HepG2 (cell line): Measurements from ENCODE around the gene ABCF1. TPM values are rescaled to one million over a fixed set of nuclear protein-coding genes. Genes with fewer than 3 reads are reported as not detected.
A peak's percentile ranks its signal among the peaks of the same experiment; 100 is the strongest.

Experiments
- CREB1 ChIP-seq, 2 experiments: fragments of 450-650 bp in 1 of 2; IDR thresholded peaks; 2 replicates each; pipeline ENCODE4 v1.6.1; 2016 to 2017; ENCODE audit warnings: control low read depth in 1 of 2, mild to moderate bottlenecking in 1 of 2, missing compliant biosample characterization in 1 of 2, missing genetic modification characterization in 1 of 2
- EHMT2 ChIP-seq: fragments of 200-600 bp; sonication (generic); IDR thresholded peaks from 2 replicates; pipeline ENCODE4 v1.7.0; 2017; ENCODE audit warnings: antibody characterized with exemption, low read depth, low read length, borderline replicate concordance
- FOXP1 ChIP-seq, 2 experiments: fragments of 450-650 bp in 1 of 2; IDR thresholded peaks; 2 replicates each; pipeline ENCODE4 v1.6.1; 2017 to 2018; ENCODE audit warnings: antibody characterized with exemption in 1 of 2
- ISX ChIP-seq: sonication (generic); formaldehyde crosslinking; conservative IDR thresholded peaks from 2 replicates; pipeline ENCODE4 v1.5.0; 2020; ENCODE audit warnings: missing genetic modification reagents
- PITX1 ChIP-seq: sonication (generic); formaldehyde crosslinking; IDR thresholded peaks from 2 replicates; pipeline ENCODE4 v1.5.1; 2020; ENCODE audit warnings: mild to moderate bottlenecking, missing genetic modification reagents
- RBFOX2 ChIP-seq: fragments of 200-400 bp; formaldehyde crosslinking; IDR thresholded peaks from 2 replicates; pipeline ENCODE4 v1.6.1; 2017; ENCODE audit warnings: low read depth, mild to moderate bottlenecking, low read length
- RNF2 ChIP-seq: fragments of 450-650 bp; conservative IDR thresholded peaks from 2 replicates; pipeline ENCODE4 v1.6.1; 2016; ENCODE audit warnings: low read depth
- SP2 ChIP-seq: sonication (generic); formaldehyde crosslinking; IDR thresholded peaks from 2 replicates; pipeline ENCODE4 v1.5.1; 2020; ENCODE audit warnings: mild to moderate bottlenecking, missing genetic modification reagents
- SSRP1 ChIP-seq: IDR thresholded peaks from 2 replicates; pipeline ENCODE4 v1.6.1; 2016; ENCODE audit warnings: control low read depth
- ZNF10 ChIP-seq: sonication (generic); formaldehyde crosslinking; IDR thresholded peaks from 2 replicates; pipeline ENCODE4 v1.4.0; 2020; ENCODE audit warnings: mild to moderate bottlenecking, low read depth, missing genetic modification reagents, borderline replicate concordance
- ZNF562 ChIP-seq: sonication (generic); formaldehyde crosslinking; IDR thresholded peaks from 2 replicates; pipeline ENCODE4 v1.8.0; 2022; ENCODE audit warnings: missing genetic modification reagents, borderline replicate concordance
- ZNF589 ChIP-seq: sonication (generic); formaldehyde crosslinking; conservative IDR thresholded peaks from 2 replicates; pipeline ENCODE4 v1.8.0; 2022; ENCODE audit warnings: mild to moderate bottlenecking, moderate library complexity, missing genetic modification reagents
- ZNF720 ChIP-seq: sonication (generic); formaldehyde crosslinking; IDR thresholded peaks from 2 replicates; pipeline ENCODE4 v1.4.0; 2020; ENCODE audit warnings: missing genetic modification reagents
- ZNF749 ChIP-seq: sonication (generic); formaldehyde crosslinking; IDR thresholded peaks from 2 replicates; pipeline ENCODE4 v1.8.0; 2022; ENCODE audit warnings: mild to moderate bottlenecking, missing genetic modification reagents, moderate library complexity, borderline replicate concordance
- ZNF850 ChIP-seq: sonication (generic); formaldehyde crosslinking; conservative IDR thresholded peaks from 2 replicates; pipeline ENCODE4 v1.9.0; 2021; ENCODE audit warnings: mild to moderate bottlenecking, missing genetic modification reagents
- ZSCAN22 ChIP-seq: sonication (generic); formaldehyde crosslinking; IDR thresholded peaks from 2 replicates; pipeline ENCODE4 v1.4.0; 2020; ENCODE audit warnings: mild to moderate bottlenecking, missing genetic modification reagents
- ZSCAN25 ChIP-seq: sonication (generic); formaldehyde crosslinking; IDR thresholded peaks from 2 replicates; pipeline ENCODE4 v1.8.0; 2022; ENCODE audit warnings: mild to moderate bottlenecking, missing genetic modification reagents
- polyA plus RNA-seq, 8 experiments: library from polyadenylated mRNA; depleted of rRNA in 3 of 8; stranded (reverse) in 7 of 8; unstranded in 1 of 8; fragments of >200 nt; fragmentation: Illumina TruSeq in 4 of 8; extraction: Trizol in 4 of 8; gene quantifications; 2 replicates each; pipeline versions ENCODE4 v1.2.1 to v1.2.3, GENCODE V29; 2011 to 2016; ENCODE audit warnings: low read depth in 4 of 8, missing spikeins in 1 of 8, mixed read lengths in 1 of 8; ENCODE audit not compliant: insufficient read depth in 1 of 8
- total RNA-seq, 5 experiments: library from RNA; depleted of rRNA; stranded (reverse); fragments of >200 nt; fragmentation: Illumina TruSeq; extraction: Trizol; gene quantifications; 2 replicates each; pipeline ENCODE4 v1.2.3, GENCODE V29; 2016; ENCODE audit warnings: low read depth in 1 of 5
- TF ChIP-seq, protein P1 (sequence below): sonication (generic); formaldehyde crosslinking; IDR thresholded peaks from 2 replicates; pipeline ENCODE4 v1.8.1; 2022; ENCODE audit warnings: low read depth, mild to moderate bottlenecking, missing genetic modification reagents
- TF ChIP-seq, protein P2 (sequence below): sonication (generic); formaldehyde crosslinking; IDR thresholded peaks from 2 replicates; pipeline ENCODE4 v1.8.0; 2022; ENCODE audit warnings: missing genetic modification reagents, mild to moderate bottlenecking, inconsistent platforms, borderline replicate concordance
- TF ChIP-seq, protein P3 (sequence below): sonication (generic); formaldehyde crosslinking; IDR thresholded peaks from 2 replicates; pipeline ENCODE4 v1.8.1; 2022; ENCODE audit warnings: mild to moderate bottlenecking, missing genetic modification reagents
- TF ChIP-seq, protein P4 (sequence below): IDR thresholded peaks from 2 replicates; pipeline ENCODE4 v1.6.1; 2018; ENCODE audit warnings: missing genetic modification reagents
- TF ChIP-seq, protein P5 (sequence below): sonication (generic); formaldehyde crosslinking; IDR thresholded peaks from 2 replicates; pipeline ENCODE4 v1.8.1; 2023; ENCODE audit warnings: mild to moderate bottlenecking, moderate library complexity, missing genetic modification reagents

Gene ABCF1
- total and polyA plus RNA-seq, 2 of the 13 experiments (the other 11 are each of a cell fraction or from before 2014, with no cell fraction given) = 25.4 to 98.9 TPM

DNA sequence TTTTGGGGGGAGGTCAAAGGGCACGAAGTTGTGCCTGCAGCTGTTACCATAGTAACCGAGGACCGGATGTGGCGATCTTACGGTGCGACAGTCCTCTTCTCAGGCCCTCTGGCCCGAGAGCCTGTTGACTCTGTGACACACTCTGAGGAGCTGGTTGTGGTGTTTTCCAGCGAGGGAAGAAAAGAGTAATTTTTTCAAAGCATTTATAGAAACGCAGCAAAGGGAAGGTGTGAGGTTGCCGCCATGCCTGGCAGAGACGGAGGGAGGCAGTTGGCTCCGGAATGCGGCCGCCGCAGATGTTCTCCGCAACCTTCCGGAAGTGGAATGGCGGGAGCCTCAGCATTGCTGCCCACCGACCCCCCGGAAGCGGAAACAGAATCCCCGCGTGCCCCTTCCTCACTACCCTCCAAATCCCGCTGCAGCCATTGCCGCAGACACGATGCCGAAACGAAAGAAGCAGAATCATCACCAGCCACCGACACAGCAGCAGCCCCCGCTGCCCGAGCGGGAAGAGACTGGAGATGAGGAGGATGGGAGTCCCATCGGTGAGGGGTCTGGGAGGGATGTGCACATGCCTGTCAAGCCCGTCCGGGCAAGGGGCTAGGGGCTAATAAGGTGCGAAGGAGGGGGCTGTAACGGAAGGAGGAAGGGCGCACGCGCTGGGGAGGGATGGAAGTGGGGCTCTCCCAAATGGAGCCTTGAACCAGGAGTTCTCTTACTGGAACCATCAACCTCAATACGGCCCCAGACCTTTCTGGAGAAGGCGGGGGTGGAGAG is 14.1 kb upstream of the ABCF1 start, which contains the start of gene PRR3 (continued):
- TF ChIP-seq, protein P1, sequence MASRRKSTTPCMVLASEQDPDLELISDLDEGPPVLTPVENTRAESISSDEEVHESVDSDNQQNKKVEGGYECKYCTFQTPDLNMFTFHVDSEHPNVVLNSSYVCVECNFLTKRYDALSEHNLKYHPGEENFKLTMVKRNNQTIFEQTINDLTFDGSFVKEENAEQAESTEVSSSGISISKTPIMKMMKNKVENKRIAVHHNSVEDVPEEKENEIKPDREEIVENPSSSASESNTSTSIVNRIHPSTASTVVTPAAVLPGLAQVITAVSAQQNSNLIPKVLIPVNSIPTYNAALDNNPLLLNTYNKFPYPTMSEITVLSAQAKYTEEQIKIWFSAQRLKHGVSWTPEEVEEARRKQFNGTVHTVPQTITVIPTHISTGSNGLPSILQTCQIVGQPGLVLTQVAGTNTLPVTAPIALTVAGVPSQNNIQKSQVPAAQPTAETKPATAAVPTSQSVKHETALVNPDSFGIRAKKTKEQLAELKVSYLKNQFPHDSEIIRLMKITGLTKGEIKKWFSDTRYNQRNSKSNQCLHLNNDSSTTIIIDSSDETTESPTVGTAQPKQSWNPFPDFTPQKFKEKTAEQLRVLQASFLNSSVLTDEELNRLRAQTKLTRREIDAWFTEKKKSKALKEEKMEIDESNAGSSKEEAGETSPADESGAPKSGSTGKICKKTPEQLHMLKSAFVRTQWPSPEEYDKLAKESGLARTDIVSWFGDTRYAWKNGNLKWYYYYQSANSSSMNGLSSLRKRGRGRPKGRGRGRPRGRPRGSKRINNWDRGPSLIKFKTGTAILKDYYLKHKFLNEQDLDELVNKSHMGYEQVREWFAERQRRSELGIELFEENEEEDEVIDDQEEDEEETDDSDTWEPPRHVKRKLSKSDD (CRISPR knock-in tag) = peak; percentile 88; the same call in 1 of the 2 replicates
- TF ChIP-seq RBFOX2 = peak; percentile 78
- TF ChIP-seq, protein P2, sequence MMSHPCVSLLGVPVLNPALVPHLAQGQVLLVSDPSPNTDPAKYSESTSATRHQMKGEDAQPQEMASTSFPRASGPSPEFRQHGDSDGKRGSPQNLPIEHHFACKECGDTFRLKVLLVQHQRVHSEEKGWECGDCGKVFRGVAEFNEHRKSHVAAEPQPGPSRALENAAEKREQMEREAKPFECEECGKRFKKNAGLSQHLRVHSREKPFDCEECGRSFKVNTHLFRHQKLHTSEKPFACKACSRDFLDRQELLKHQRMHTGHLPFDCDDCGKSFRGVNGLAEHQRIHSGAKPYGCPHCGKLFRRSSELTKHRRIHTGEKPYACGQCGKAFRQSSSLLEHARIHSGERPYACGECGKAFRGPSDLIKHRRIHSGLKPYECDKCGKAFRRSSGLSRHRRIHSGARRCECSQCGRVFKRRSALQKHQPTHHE (CRISPR knock-in tag) = 0 out of 2 replicates have a peak, but pooled peaks have one; percentile 42
- no peak for TF ChIP-seq ZNF10 (CRISPR knock-in tag)
- TF ChIP-seq RNF2 = peak; percentile 99
- TF ChIP-seq ZNF749 (CRISPR knock-in tag) = peak; percentile 70; the same call in 1 of the 2 replicates
- TF ChIP-seq ZSCAN25 (CRISPR knock-in tag) = peak; percentile 57; the same call in 1 of the 2 replicates
- TF ChIP-seq, protein P3, sequence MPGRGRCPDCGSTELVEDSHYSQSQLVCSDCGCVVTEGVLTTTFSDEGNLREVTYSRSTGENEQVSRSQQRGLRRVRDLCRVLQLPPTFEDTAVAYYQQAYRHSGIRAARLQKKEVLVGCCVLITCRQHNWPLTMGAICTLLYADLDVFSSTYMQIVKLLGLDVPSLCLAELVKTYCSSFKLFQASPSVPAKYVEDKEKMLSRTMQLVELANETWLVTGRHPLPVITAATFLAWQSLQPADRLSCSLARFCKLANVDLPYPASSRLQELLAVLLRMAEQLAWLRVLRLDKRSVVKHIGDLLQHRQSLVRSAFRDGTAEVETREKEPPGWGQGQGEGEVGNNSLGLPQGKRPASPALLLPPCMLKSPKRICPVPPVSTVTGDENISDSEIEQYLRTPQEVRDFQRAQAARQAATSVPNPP (CRISPR knock-in tag) = peak; percentile 94; the same call in 1 of the 2 replicates
- peak; percentile 79 for TF ChIP-seq SP2
- peak; percentile 85 for TF ChIP-seq ZNF562 (CRISPR knock-in tag)
- TF ChIP-seq EHMT2 = no peak; the same call in 1 of the 2 replicates
- TF ChIP-seq CREB1 (IDR thresholded peaks at IDR 0.05) = peak; percentile 92
- peak; percentile 97 for TF ChIP-seq CREB1 (CRISPR knock-in tag; IDR thresholded peaks at IDR 0.05)
- peak; percentile 79 for TF ChIP-seq PITX1 (CRISPR knock-in tag)
- TF ChIP-seq, protein P4, sequence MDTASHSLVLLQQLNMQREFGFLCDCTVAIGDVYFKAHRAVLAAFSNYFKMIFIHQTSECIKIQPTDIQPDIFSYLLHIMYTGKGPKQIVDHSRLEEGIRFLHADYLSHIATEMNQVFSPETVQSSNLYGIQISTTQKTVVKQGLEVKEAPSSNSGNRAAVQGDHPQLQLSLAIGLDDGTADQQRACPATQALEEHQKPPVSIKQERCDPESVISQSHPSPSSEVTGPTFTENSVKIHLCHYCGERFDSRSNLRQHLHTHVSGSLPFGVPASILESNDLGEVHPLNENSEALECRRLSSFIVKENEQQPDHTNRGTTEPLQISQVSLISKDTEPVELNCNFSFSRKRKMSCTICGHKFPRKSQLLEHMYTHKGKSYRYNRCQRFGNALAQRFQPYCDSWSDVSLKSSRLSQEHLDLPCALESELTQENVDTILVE (CRISPR knock-in tag) = no peak
- peak; percentile 89; the same call in 1 of the 2 replicates for TF ChIP-seq ZNF589 (CRISPR knock-in tag)
- TF ChIP-seq ZNF720 (CRISPR knock-in tag) = peak; percentile 45; the same call in 1 of the 2 replicates
- TF ChIP-seq ISX (CRISPR knock-in tag) = no peak
- no peak for TF ChIP-seq SSRP1 (CRISPR knock-in tag)
- TF ChIP-seq FOXP1 (IDR thresholded peaks at IDR 0.05) = no peak
- no peak for TF ChIP-seq FOXP1 (CRISPR knock-in tag; IDR thresholded peaks at IDR 0.05)
- TF ChIP-seq, protein P5, sequence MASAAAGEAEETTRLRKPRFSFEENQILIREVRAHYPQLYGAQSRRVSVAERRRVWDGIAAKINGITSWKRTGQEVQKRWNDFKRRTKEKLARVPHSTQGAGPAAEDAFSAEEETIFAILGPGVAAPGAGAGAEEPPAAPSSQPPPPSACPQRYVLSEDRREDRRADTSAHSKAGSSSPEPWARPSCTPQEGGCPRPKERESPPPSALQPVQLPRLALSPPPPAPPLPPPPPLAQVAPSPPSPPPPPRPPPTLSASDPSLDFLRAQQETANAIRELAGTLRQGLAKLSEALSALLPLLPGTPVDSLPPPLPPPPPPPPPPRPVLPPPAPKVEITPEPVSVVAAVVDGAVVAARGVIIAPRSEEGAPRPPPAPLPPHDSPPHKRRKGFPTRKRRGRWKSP (CRISPR knock-in tag) = no peak; the same call in 1 of the 2 replicates
- no peak for TF ChIP-seq ZNF850 (CRISPR knock-in tag)
- TF ChIP-seq ZSCAN22 (CRISPR knock-in tag) = peak; percentile 87
